WTC11 (cell line): ENCODE results near the gene MTMR2.

Source experiments
- AFF4 ChIP-seq: sonication (generic); formaldehyde crosslinking; IDR thresholded peaks from 2 replicates; pipeline ENCODE4 v1.8.1; 2023; ENCODE audit warnings: mild to moderate bottlenecking, missing genetic modification reagents, borderline replicate concordance
- ATF2 ChIP-seq: sonication (generic); formaldehyde crosslinking; IDR thresholded peaks from 2 replicates; pipeline ENCODE4 v1.8.1; 2022; ENCODE audit warnings: low read depth, missing genetic modification reagents, borderline replicate concordance
- ATF3 ChIP-seq: sonication (generic); formaldehyde crosslinking; conservative IDR thresholded peaks from 2 replicates; pipeline ENCODE4 v1.8.1; 2022; ENCODE audit warnings: mild to moderate bottlenecking, missing genetic modification reagents
- CREB1 ChIP-seq: sonication (generic); formaldehyde crosslinking; IDR thresholded peaks from 2 replicates; pipeline ENCODE4 v1.8.0; 2023; ENCODE audit warnings: mild to moderate bottlenecking, missing genetic modification reagents
- CTCF ChIP-seq: fragments of 200-600 bp; IDR thresholded peaks from 2 replicates; pipeline ENCODE4 v1.8.0; 2022; ENCODE audit warnings: antibody characterized with exemption
- E2F1 ChIP-seq: sonication (generic); formaldehyde crosslinking; IDR thresholded peaks from 2 replicates; pipeline ENCODE4 v1.8.0; 2022; ENCODE audit warnings: mild to moderate bottlenecking, missing genetic modification reagents
- E2F4 ChIP-seq: sonication (generic); formaldehyde crosslinking; IDR thresholded peaks from 2 replicates; pipeline ENCODE4 v1.8.1; 2022; ENCODE audit warnings: low read depth, mild to moderate bottlenecking, moderate library complexity, missing genetic modification reagents, borderline replicate concordance
- ESRRA ChIP-seq: sonication (generic); formaldehyde crosslinking; IDR thresholded peaks from 2 replicates; pipeline ENCODE4 v1.8.1; 2022; ENCODE audit warnings: mild to moderate bottlenecking, missing genetic modification reagents, borderline replicate concordance
- FOXP1 ChIP-seq: sonication (generic); formaldehyde crosslinking; IDR thresholded peaks from 2 replicates; pipeline ENCODE4 v1.8.0; 2022; ENCODE audit warnings: missing genetic modification reagents, mild to moderate bottlenecking, moderate library complexity, borderline replicate concordance
- JUN ChIP-seq: sonication (generic); formaldehyde crosslinking; IDR thresholded peaks from 2 replicates; pipeline ENCODE4 v1.8.0; 2023; ENCODE audit warnings: mild to moderate bottlenecking, missing genetic modification reagents
- ZBTB43 ChIP-seq: sonication (generic); formaldehyde crosslinking; IDR thresholded peaks from 2 replicates; pipeline ENCODE4 v1.8.1; 2023; ENCODE audit warnings: mild to moderate bottlenecking, missing genetic modification reagents

- no peak for TF ChIP-seq CTCF
- TF ChIP-seq E2F4 = no peak
- peak; percentile 89 for TF ChIP-seq ZBTB43 (CRISPR knock-in tag)
- TF ChIP-seq ESRRA (CRISPR knock-in tag) = 0 out of 2 replicates have a peak, but pooled peaks have one; percentile 35
- TF ChIP-seq AFF4 (CRISPR knock-in tag) = peak; percentile 47; the same call in 1 of the 2 replicates
- TF ChIP-seq JUN (CRISPR knock-in tag) = 0 out of 2 replicates have a peak, but pooled peaks have one; percentile 55
- TF ChIP-seq ATF2 (CRISPR knock-in tag) = no peak
- TF ChIP-seq E2F1 (CRISPR knock-in tag) = no peak
- TF ChIP-seq CREB1 (CRISPR knock-in tag) = no peak; the same call in 1 of the 2 replicates
- peak; percentile 95 for TF ChIP-seq FOXP1 (CRISPR knock-in tag)
- no peak for TF ChIP-seq ATF3 (CRISPR knock-in tag)
Observed at GRCh38 chr11:95923728-95924413, at the start of gene MTMR2.
